SK-N-MC (cell line): ENCODE measurements around the gene ITGB5.

Source experiments
- EZH2 ChIP-seq: fragments of 200-600 bp; sonication (generic); IDR thresholded peaks from one replicate; pipeline ENCODE4 v1.6.1; 2017; ENCODE audit warnings: antibody characterized with exemption
- FOXP2 ChIP-seq: optimal IDR thresholded peaks from 2 replicates; pipeline ENCODE3; 2011; ENCODE audit warnings: mild to moderate bottlenecking, moderate library complexity; ENCODE audit not compliant: insufficient read depth; ENCODE audit errors: extremely low read length, control extremely low read depth
- POLR2AphosphoS5 ChIP-seq: IDR thresholded peaks from 2 replicates; pipeline ENCODE4 v1.6.1; 2012; ENCODE audit warnings: mild to moderate bottlenecking, low read depth, low read length, borderline replicate concordance

DNA sequence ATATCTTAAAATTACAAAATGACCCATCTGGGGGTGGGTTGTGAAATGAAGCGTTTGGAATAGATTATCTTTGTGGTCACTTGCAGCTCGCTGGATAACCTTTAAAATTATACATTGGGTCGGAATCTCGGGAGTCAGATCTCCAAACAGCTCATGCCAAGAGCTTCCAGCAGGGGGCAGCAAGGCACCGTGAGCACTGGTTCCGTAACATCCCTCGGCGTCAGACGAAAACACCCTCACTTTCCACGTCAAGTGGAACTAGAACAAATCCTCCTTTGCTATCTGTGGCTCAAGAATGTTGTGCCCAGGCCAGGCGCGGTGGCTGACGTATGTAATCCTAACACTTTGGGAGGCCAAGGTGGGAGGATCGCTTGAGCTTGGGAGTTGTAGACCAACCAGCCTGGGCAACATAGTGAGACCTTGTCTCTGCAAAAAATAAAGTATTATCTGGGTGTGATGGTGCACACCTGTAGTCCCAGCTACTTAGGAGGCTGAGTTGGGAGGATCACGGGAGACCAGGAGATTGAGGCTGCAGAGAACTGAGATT lies 125.8 kb downstream of the ITGB5 start:
- TF ChIP-seq EZH2 (no peak), FOXP2 (no peak), POLR2AphosphoS5 (no peak)
